ENCODE measurements around the gene PNPO. TPM values are rescaled to one million over a fixed set of nuclear protein-coding genes. Genes with fewer than 3 reads are reported as not detected.

PNPO gene
- total RNA-seq, 2 experiments from 2014 or later: 30.9 to 36.5 TPM

- DNase-seq: no peak
- Mint-ChIP-seq H3K9me3 (no peaks in the 10 kb centered on the region), H3K27ac (peak overlapping the region; percentile 78), H3K36me3 (ENCODE audit: low read depth) (peaks cover 17% of the 10 kb centered on the region), H3K4me1 (peaks cover 30% of the 10 kb centered on the region), H3K27me3 (peaks cover 2% of the 10 kb centered on the region), H3K4me3 (peak overlapping the region; percentile 94)
- ChIA-PET POLR2A (interaction anchor here (0.8 to 1.9 kb wide), 3 partner anchors 21 to 75 kb away, joined by 3 to 6 read pairs (median 3); partner anchors contain the start of genes PNPO and SP2), CTCF (interaction anchor here (0.5 to 10.0 kb wide), 43 partner anchors 9 to 1285 kb away, joined by 3 to 142 read pairs (median 5); partner anchors contain the start of genes LRRC46, MRPL10, PNPO and PRR15L)
Observed at GRCh38 chr17:47969930-47970724, 28.8 kb downstream of the PNPO start.

GRCh38 chr17:47970725-47971499, 29.5 kb downstream of the PNPO start, which contains the start of gene CDK5RAP3:
Gene CDK5RAP3, plus strand, starts transcription at chr17:47971113. Its CDS starts 34 bp downstream, at chr17:47971147.
- Mint-ChIP-seq H3K4me1 (peaks cover 30% of the 10 kb centered on the region), H3K27me3 (peaks cover 2% of the 10 kb centered on the region), H3K27ac (peak within 1 kb of the TSS; percentile 89), H3K36me3 (ENCODE audit: low read depth) (peaks cover 23% of the 10 kb centered on the region), H3K4me3 (peak within 1 kb of the TSS; percentile 94), H3K9me3 (no peaks in the 10 kb centered on the region)
- POLR2A ChIA-PET: interaction anchor here (0.8 to 1.9 kb wide), 3 partner anchors 22 to 75 kb away, joined by 3 to 6 read pairs (median 3); partner anchors contain the start of genes PNPO and SP2
- peak; percentile 100 for DNase-seq
- CTCF ChIA-PET: interaction anchor here (0.5 to 10.0 kb wide), 44 partner anchors 8 to 742 kb away, joined by 3 to 142 read pairs (median 5); partner anchors contain the start of genes LRRC46, MRPL10, PNPO and PRR15L

GRCh38 chr17:47973541-47973940, 32.2 kb downstream of the PNPO start:
- peaks cover 31% of the 10 kb centered on the region for H3K4me1 Mint-ChIP-seq
- H3K27me3 Mint-ChIP-seq: peaks cover 2% of the 10 kb centered on the region
- peaks cover 38% of the 10 kb centered on the region for H3K36me3 Mint-ChIP-seq (ENCODE audit: low read depth)
- H3K27ac Mint-ChIP-seq: no peak overlapping the region
- POLR2A ChIA-PET: no interaction called here
- DNase-seq: no peak
- no peaks in the 10 kb centered on the region for H3K9me3 Mint-ChIP-seq
- CTCF ChIA-PET: interaction anchor here (1.1 to 1.2 kb wide), 2 partner anchors 9 to 107 kb away, joined by 3 read pairs; no protein-coding TSS in a partner anchor
- no peak overlapping the region for H3K4me3 Mint-ChIP-seq

GRCh38 chr17:47975189-47975822, 33.9 kb downstream of the PNPO start:
- no peak for DNase-seq
- no peaks in the 10 kb centered on the region for H3K27me3 Mint-ChIP-seq
- H3K36me3 Mint-ChIP-seq (ENCODE audit: low read depth): peaks cover 43% of the 10 kb centered on the region
- CTCF ChIA-PET: interaction anchor here (1.5 to 2.5 kb wide), 5 partner anchors 14 to 50 kb away, joined by 3 to 16 read pairs (median 8); no protein-coding TSS in a partner anchor
- H3K9me3 Mint-ChIP-seq: no peaks in the 10 kb centered on the region
- peak overlapping the region; percentile 9 for H3K27ac Mint-ChIP-seq
- H3K4me3 Mint-ChIP-seq: no peak overlapping the region
- POLR2A ChIA-PET: interaction anchor here (0.6 kb wide), 1 partner anchor 25 kb away, joined by 5 read pairs; no protein-coding TSS in a partner anchor
- peaks cover 24% of the 10 kb centered on the region for H3K4me1 Mint-ChIP-seq

- Mint-ChIP-seq H3K9me3 (no peaks in the 10 kb centered on the region), H3K27me3 (no peaks in the 10 kb centered on the region), H3K27ac (peak overlapping the region; percentile 9), H3K4me1 (peaks cover 22% of the 10 kb centered on the region), H3K4me3 (no peak overlapping the region), H3K36me3 (ENCODE audit: low read depth) (peaks cover 48% of the 10 kb centered on the region)
- POLR2A ChIA-PET: interaction anchor here (0.6 kb wide), 1 partner anchor 195 kb away, joined by 4 read pairs; no protein-coding TSS in a partner anchor
- no peak for DNase-seq
- CTCF ChIA-PET: interaction anchor here (0.8 to 2.5 kb wide), 7 partner anchors 13 to 93 kb away, joined by 3 to 16 read pairs (median 3); no protein-coding TSS in a partner anchor
Observed at GRCh38 chr17:47975823-47976205, 34.4 kb downstream of the PNPO start.

GRCh38 chr17:47978324-47978723, 37.0 kb downstream of the PNPO start:
- Mint-ChIP-seq H3K36me3 (ENCODE audit: low read depth) (peaks cover 44% of the 10 kb centered on the region), H3K4me1 (peaks cover 16% of the 10 kb centered on the region), H3K4me3 (no peak overlapping the region), H3K27me3 (no peaks in the 10 kb centered on the region), H3K9me3 (no peaks in the 10 kb centered on the region), H3K27ac (no peak overlapping the region)
- peak; percentile 67 for DNase-seq
- ChIA-PET CTCF (interaction anchor here (0.7 to 4.2 kb wide), 17 partner anchors 8 to 137 kb away, joined by 3 to 33 read pairs (median 4); partner anchors contain the start of genes CDK5RAP3 and PRR15L), POLR2A (interaction anchor here (0.7 kb wide), 1 partner anchor 56 kb away, joined by 4 read pairs; no protein-coding TSS in a partner anchor)

GRCh38 chr17:47980541-47980940, 39.2 kb downstream of the PNPO start:
- CTCF ChIA-PET: interaction anchor here (1.3 to 4.2 kb wide), 3 partner anchors 9 to 37 kb away, joined by 3 to 33 read pairs (median 15); partner anchors contain the start of gene CDK5RAP3
- Mint-ChIP-seq H3K9me3 (no peaks in the 10 kb centered on the region), H3K36me3 (ENCODE audit: low read depth) (peaks cover 31% of the 10 kb centered on the region), H3K27ac (no peak overlapping the region), H3K4me1 (peaks cover 14% of the 10 kb centered on the region), H3K27me3 (no peaks in the 10 kb centered on the region), H3K4me3 (no peak overlapping the region)
- DNase-seq: no peak
- POLR2A ChIA-PET: no interaction called here

- POLR2A ChIA-PET: no interaction called here
- no peak for DNase-seq
- Mint-ChIP-seq H3K9me3 (no peaks in the 10 kb centered on the region), H3K36me3 (ENCODE audit: low read depth) (peaks cover 27% of the 10 kb centered on the region), H3K27me3 (no peaks in the 10 kb centered on the region), H3K27ac (no peak overlapping the region), H3K4me3 (no peak overlapping the region), H3K4me1 (peaks cover 14% of the 10 kb centered on the region)
- CTCF ChIA-PET: interaction anchor here (0.9 to 4.2 kb wide), 3 partner anchors 10 to 93 kb away, joined by 4 to 33 read pairs (median 15); partner anchors contain the start of gene CDK5RAP3
Observed at GRCh38 chr17:47981462-47981861, 40.1 kb downstream of the PNPO start.

GRCh38 chr17:47982091-47982617, 40.8 kb downstream of the PNPO start:
- peaks cover 21% of the 10 kb centered on the region for H3K36me3 Mint-ChIP-seq (ENCODE audit: low read depth)
- POLR2A ChIA-PET: no interaction called here
- no peaks in the 10 kb centered on the region for H3K9me3 Mint-ChIP-seq
- peaks cover 13% of the 10 kb centered on the region for H3K4me1 Mint-ChIP-seq
- H3K27ac Mint-ChIP-seq: no peak overlapping the region
- no peak for DNase-seq
- H3K27me3 Mint-ChIP-seq: no peaks in the 10 kb centered on the region
- no peak overlapping the region for H3K4me3 Mint-ChIP-seq
- CTCF ChIA-PET: interaction anchor here (0.9 to 1.5 kb wide), 3 partner anchors 11 to 93 kb away, joined by 3 to 10 read pairs (median 4); partner anchors contain the start of gene CDK5RAP3

GRCh38 chr17:47982645-47983390, 41.4 kb downstream of the PNPO start:
- Mint-ChIP-seq H3K9me3 (no peaks in the 10 kb centered on the region), H3K27ac (no peak overlapping the region), H3K36me3 (ENCODE audit: low read depth) (peaks cover 17% of the 10 kb centered on the region), H3K27me3 (no peaks in the 10 kb centered on the region), H3K4me1 (peaks cover 13% of the 10 kb centered on the region), H3K4me3 (no peak overlapping the region)
- DNase-seq: no peak
- ChIA-PET POLR2A (no interaction called here), CTCF (interaction anchor here (1.0 to 1.5 kb wide), 3 partner anchors 12 to 32 kb away, joined by 3 to 10 read pairs (median 5); partner anchors contain the start of gene CDK5RAP3)
